ENCODE measurements around the gene CNTROB.

GRCh38 chr17:7930841-7931631, 970 bp upstream of the CNTROB start:
- no peak for TF ChIP-seq POLR2A (IDR thresholded peaks at IDR 0.05)
- TF ChIP-seq CTCF (IDR thresholded peaks at IDR 0.05) = no peak

Measured in transverse colon (tissue), 3 donors.